Measurements from ENCODE around the gene SLC41A3.

Gene SLC41A3

DNA sequence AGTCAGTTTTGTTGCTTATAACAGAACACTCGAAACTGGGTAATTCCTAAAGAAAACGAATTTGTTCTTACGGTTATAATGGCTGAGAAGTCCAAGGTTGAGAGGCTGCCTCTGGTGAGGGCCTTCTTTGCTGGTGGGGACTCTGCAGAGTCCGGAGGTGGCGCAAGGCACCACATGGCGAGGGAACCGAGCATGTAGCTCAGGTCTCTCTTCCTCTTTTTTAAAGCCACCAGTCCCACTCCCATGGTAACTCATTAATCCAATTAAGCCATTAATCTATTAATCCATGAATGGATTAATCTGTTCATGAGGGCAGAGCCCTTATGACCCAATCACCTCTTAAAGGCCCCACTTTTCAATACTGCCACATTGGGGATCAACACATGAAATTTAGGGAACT, 64.9 kb downstream of the SLC41A3 start:
- TF ChIP-seq, protein P1, sequence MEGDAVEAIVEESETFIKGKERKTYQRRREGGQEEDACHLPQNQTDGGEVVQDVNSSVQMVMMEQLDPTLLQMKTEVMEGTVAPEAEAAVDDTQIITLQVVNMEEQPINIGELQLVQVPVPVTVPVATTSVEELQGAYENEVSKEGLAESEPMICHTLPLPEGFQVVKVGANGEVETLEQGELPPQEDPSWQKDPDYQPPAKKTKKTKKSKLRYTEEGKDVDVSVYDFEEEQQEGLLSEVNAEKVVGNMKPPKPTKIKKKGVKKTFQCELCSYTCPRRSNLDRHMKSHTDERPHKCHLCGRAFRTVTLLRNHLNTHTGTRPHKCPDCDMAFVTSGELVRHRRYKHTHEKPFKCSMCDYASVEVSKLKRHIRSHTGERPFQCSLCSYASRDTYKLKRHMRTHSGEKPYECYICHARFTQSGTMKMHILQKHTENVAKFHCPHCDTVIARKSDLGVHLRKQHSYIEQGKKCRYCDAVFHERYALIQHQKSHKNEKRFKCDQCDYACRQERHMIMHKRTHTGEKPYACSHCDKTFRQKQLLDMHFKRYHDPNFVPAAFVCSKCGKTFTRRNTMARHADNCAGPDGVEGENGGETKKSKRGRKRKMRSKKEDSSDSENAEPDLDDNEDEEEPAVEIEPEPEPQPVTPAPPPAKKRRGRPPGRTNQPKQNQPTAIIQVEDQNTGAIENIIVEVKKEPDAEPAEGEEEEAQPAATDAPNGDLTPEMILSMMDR (IDR thresholded peaks at IDR 0.05; ENCODE audit: low read depth, low read length), result no peak
- no peak overlapping the region for H3K4me3 ChIP-seq (replicated peaks in 1 of 2; ENCODE audit: low read depth in 2 of 2, low read length in 2 of 2)
- no peak for DNase-seq (ENCODE audit: low read depth in 2 of 2)

DNA sequence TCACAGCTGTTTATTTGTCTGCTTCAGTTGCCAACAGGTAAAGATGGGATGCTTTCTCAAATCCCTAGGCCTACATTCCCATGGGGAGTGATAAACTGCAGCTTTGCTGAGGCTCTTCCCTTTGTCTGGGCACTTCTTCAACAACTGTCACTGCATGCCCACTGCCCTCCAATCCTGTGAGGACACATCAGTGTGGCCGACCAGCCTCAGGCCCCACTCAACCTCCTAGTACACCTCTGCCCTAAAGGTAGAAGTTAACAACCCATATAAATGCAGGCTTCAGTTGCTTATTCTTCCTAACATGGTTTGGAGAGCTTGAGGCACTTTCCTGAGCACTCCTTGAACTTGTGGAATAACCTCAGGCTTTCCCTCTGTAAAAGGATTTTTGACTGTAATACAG, 65.4 kb downstream of the SLC41A3 start:
- DNase-seq (ENCODE audit: low read depth in 2 of 2), result no peak
- TF ChIP-seq, protein P1 (IDR thresholded peaks at IDR 0.05; ENCODE audit: low read depth, low read length), result no peak
- no peak overlapping the region for H3K4me3 ChIP-seq (replicated peaks in 1 of 2; ENCODE audit: low read depth in 2 of 2, low read length in 2 of 2)

- TF ChIP-seq, protein P1 (IDR thresholded peaks at IDR 0.05; ENCODE audit: low read depth, low read length), result no peak
- DNase-seq (ENCODE audit: low read depth in 2 of 2), result no peak
- no peak overlapping the region for H3K4me3 ChIP-seq (replicated peaks in 1 of 2; ENCODE audit: low read depth in 2 of 2, low read length in 2 of 2)
These were observed 66.6 kb downstream of the SLC41A3 start for GRCh38 chr3:126017362-126017761.

GRCh38 chr3:126016616-126017015, 67.3 kb downstream of the SLC41A3 start:
- TF ChIP-seq, protein P1 (IDR thresholded peaks at IDR 0.05; ENCODE audit: low read depth, low read length), result no peak
- no peak for DNase-seq (ENCODE audit: low read depth in 2 of 2)
- no peak overlapping the region for H3K4me3 ChIP-seq (replicated peaks in 1 of 2; ENCODE audit: low read depth in 2 of 2, low read length in 2 of 2)

DNA sequence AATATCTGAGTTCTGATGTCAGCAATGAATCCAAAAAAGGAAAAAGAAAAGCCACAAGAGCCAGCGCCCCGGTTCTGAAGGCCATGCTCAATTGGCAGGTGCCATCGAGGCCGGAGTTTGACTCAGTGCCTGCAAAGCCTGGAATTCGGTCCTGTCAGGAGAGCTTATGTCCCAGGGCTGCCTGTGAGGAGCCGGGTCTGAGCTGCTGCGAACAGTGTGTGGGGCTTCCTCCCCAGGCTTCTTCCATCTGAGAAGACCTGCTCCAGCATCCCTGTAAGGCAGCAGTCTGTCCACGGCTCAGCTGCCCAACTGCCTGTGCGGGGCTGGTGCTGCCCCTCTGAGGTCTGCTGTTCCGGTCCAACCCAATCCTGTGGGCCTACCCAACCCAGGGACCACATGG, 68.8 kb downstream of the SLC41A3 start:
- no peak for DNase-seq (ENCODE audit: low read depth in 2 of 2)
- H3K4me3 ChIP-seq (replicated peaks in 1 of 2; ENCODE audit: low read depth in 2 of 2, low read length in 2 of 2), result no peak overlapping the region
- TF ChIP-seq, protein P1 (IDR thresholded peaks at IDR 0.05; ENCODE audit: low read depth, low read length), result no peak

GRCh38 chr3:126014252-126014651, 69.7 kb downstream of the SLC41A3 start:
- DNase-seq (ENCODE audit: low read depth in 2 of 2), result peak; percentile 38
- TF ChIP-seq, protein P1 (IDR thresholded peaks at IDR 0.05; ENCODE audit: low read depth, low read length), result no peak
- H3K4me3 ChIP-seq (replicated peaks in 1 of 2; ENCODE audit: low read depth in 2 of 2, low read length in 2 of 2), result no peak overlapping the region

GRCh38 chr3:126013751-126014156, 70.2 kb downstream of the SLC41A3 start:
- no peak overlapping the region for H3K4me3 ChIP-seq (replicated peaks in 1 of 2; ENCODE audit: low read depth in 2 of 2, low read length in 2 of 2)
- TF ChIP-seq, protein P1 (IDR thresholded peaks at IDR 0.05; ENCODE audit: low read depth, low read length), result no peak
- DNase-seq (ENCODE audit: low read depth in 2 of 2), result no peak

Measured in cardiac fibroblast (primary cell).